Heart left ventricle (tissue), 16 donors: Measurements from ENCODE around the gene ARRDC4. TPM values are rescaled to one million over a fixed set of nuclear protein-coding genes. Genes with fewer than 3 reads are reported as not detected.

Experiments
- ATAC-seq, 4 donors: fragments of 200-7000 bp; cut with Tn5 transposase; one replicate each; pipeline ENCODE4 v1.9.1; 2020 to 2022; ENCODE audit warnings: moderate library complexity in 4 of 4, mild to moderate bottlenecking in 3 of 4, moderate number of reproducible peaks in 1 of 4
- DNase-seq, 5 donors: peaks; one replicate each; pipeline ENCODE4 v3.0.0-alpha.2; 2020
- H3K27ac ChIP-seq, 12 donors: fragments of 200-600 bp; sonication (generic) in 4 of 12; one replicate each; pipeline versions ENCODE4 v1.5.0 to v1.8.0; 2016 to 2022; ENCODE audit warnings: mild to moderate bottlenecking in 2 of 12
- H3K27me3 ChIP-seq, 9 donors: fragments of 200-600 bp; sonication (generic) in 2 of 9; one replicate each; pipeline versions ENCODE4 v1.5.1 to v1.8.0; 2016 to 2022; ENCODE audit warnings: mild to moderate bottlenecking in 3 of 9
- H3K36me3 ChIP-seq, 9 donors: fragments of 200-600 bp; sonication (generic) in 2 of 9; one replicate each; pipeline versions ENCODE4 v1.5.0 to v1.8.0; 2018 to 2022; ENCODE audit warnings: mild to moderate bottlenecking in 2 of 9
- H3K4me1 ChIP-seq, 12 donors: fragments of 200-600 bp; sonication (generic) in 4 of 12; one replicate each; pipeline versions ENCODE4 v1.5.0 to v1.8.0; 2016 to 2022; ENCODE audit warnings: mild to moderate bottlenecking in 3 of 12
- H3K4me3 ChIP-seq, 12 donors: fragments of 200-600 bp; sonication (generic) in 4 of 12; one replicate each; pipeline versions ENCODE4 v1.5.0 to v1.8.0; 2017 to 2022; ENCODE audit warnings: mild to moderate bottlenecking in 9 of 12, moderate library complexity in 4 of 12
- H3K9me3 ChIP-seq, 12 donors: fragments of 200-600 bp; sonication (generic) in 4 of 12; one replicate each; pipeline versions ENCODE4 v1.5.0 to v1.8.0; 2016 to 2022; ENCODE audit warnings: mild to moderate bottlenecking in 1 of 12
- CTCF ChIP-seq, 12 donors: fragments of 200-600 bp; sonication (generic) in 4 of 12; IDR thresholded peaks; one replicate each; pipeline versions ENCODE4 v1.5.0 to v1.8.0; 2018 to 2022; ENCODE audit warnings: antibody characterized with exemption in 12 of 12, mild to moderate bottlenecking in 5 of 12
- POLR2A ChIP-seq, 2 donors: fragments of 450-650 bp; IDR thresholded peaks; one replicate each; pipeline ENCODE4 v1.6.1; 2017; ENCODE audit warnings: antibody characterized with exemption in 2 of 2, mild to moderate bottlenecking in 2 of 2, moderate library complexity in 2 of 2
- WGBS, 4 donors: extraction: QIAGEN DNeasy Blood & Tissue Kit in 2 of 4; methylation state at CpG; one replicate each; pipeline versions ENCODE4 v1.1.5 to v1.1.7; 2013 to 2018; 5-methylcytosine and 5-hydroxymethylcytosine counted together
- intact Hi-C, 10 donors: fragments of 100-400 bp; cut with DNase I; formaldehyde crosslinking; loops; one replicate each; pipeline versions ENCODE4 v1.11.1 to v1.14.2; 2022
- polyA plus RNA-seq, 2 donors: library from polyadenylated mRNA; stranded (reverse); fragments of 200-250 nt; gene quantifications; one replicate each; pipeline ENCODE4 v1.2.3, GENCODE V29; 2013
- total RNA-seq, 9 donors: library from RNA; depleted of rRNA in 2 of 9; stranded (reverse); fragments of >200 nt in 2 of 9; fragmentation: NEBNext Ultra II Directional in 3 of 9; extraction: Animal tissue kit (Norgen Biotek cat#: 25700) in 3 of 9; gene quantifications; one replicate each; pipeline versions ENCODE4 v1.1.0 to v1.2.4, GENCODE V29; 2016 to 2023
- donor health status: ischemic (EF 13 %, LVEDD 7.1; RV severe dilation, severe dysfunction).
- donor health status: healthy with polysubstance abuse.
- donor health status: DM: no; HTN: yes; CAD: no.
- donor health status: DM: no; HTN: no; CAD: no.
- donor health status: ischemic (EF 25% LVEDD 6.9; RV normal size, moderate dysfunction).
- donor health status: ischemic (EF 25% LVEDD 5.7; RV mildly dilated, moderate dysfunction).
- donor health status: healthy.
- donor health status: DM: yes; HTN: yes; CAD: no.
- donor health status: ischemic (EF 35%, LVEDD 5.7; RV mildly dilated, moderate dysfunction).
- donor health status: nonischemic (EF 11% LVEDD 7.7; RV severe dilation, severe dysfunction).
- donor health status: DM: yes; HTN: yes; CAD: no.
- donor health status: PGD.
- donor health status: ischemic (EF 29% LVEDD 5.4; RV normal size, mild dysfunction).
- donor health status: nonischemic (EF 23%, LVEDD 6.1; RV moderate dilation, normal function).

The ARRDC4 gene
- total and polyA plus RNA-seq, 11 donors: 9.7 to 49.6 (median 18.2) TPM

GRCh38 chr15:97933589-97933988, 26.9 kb upstream of the ARRDC4 start:
- no peak for ATAC-seq
- 69 to 82% (median 72%) methylated on average over 1 of the region's 1 CpG for WGBS, 4 donors
- TF ChIP-seq POLR2A (IDR thresholded peaks at IDR 0.05) (no peak), CTCF (IDR thresholded peaks at IDR 0.05) (no peak)
- Histone ChIP-seq H3K9me3 (peaks cover 0 to 23% (median 5%) of the 10 kb centered on the region in 12 donors), H3K27me3 (no peaks in the 10 kb centered on the region), H3K27ac (no peak overlapping the region), H3K4me1 (peaks cover 0 to 3% (median 0%) of the 10 kb centered on the region in 12 donors), H3K4me3 (no peak overlapping the region), H3K36me3 (no peaks in the 10 kb centered on the region)
- intact Hi-C loops: loop anchor here in 1 of 10 donors (10.0 kb wide), 1 partner anchor 61 kb away; no protein-coding TSS in a partner anchor
- DNase-seq: no peak

GRCh38 chr15:97940993-97941392, 19.5 kb upstream of the ARRDC4 start:
- 92 to 95% (median 94%) methylated on average over 4 of the region's 4 CpGs for WGBS, 4 donors
- intact Hi-C loops: no loop called here
- no peaks in the 10 kb centered on the region for H3K4me1 ChIP-seq

GRCh38 chr15:97941572-97941971, 18.9 kb upstream of the ARRDC4 start:
- TF ChIP-seq CTCF (IDR thresholded peaks at IDR 0.05): no peak
- TF ChIP-seq POLR2A (IDR thresholded peaks at IDR 0.05): no peak
- Histone ChIP-seq H3K4me1 (no peaks in the 10 kb centered on the region), H3K36me3 (no peaks in the 10 kb centered on the region), H3K27me3 (peaks cover 0 to 7% (median 0%) of the 10 kb centered on the region in 9 donors), H3K9me3 (no peaks in the 10 kb centered on the region), H3K27ac (no peak overlapping the region), H3K4me3 (no peak overlapping the region)
- DNase-seq (no peak), ATAC-seq (no peak)
- intact Hi-C loops: no loop called here
- 89 to 93% (median 91%) methylated on average over 1 of the region's 1 CpG for WGBS, 4 donors

More at GRCh38 chr15:97940993-97941392, 19.5 kb upstream of the ARRDC4 start:
- H3K4me3 ChIP-seq: no peak overlapping the region
- DNase-seq: no peak
- peaks cover 0 to 3% (median 0%) of the 10 kb centered on the region in 9 donors for H3K27me3 ChIP-seq
- H3K36me3 ChIP-seq: no peaks in the 10 kb centered on the region
- no peak for TF ChIP-seq POLR2A (IDR thresholded peaks at IDR 0.05)
- TF ChIP-seq CTCF (IDR thresholded peaks at IDR 0.05): no peak
- H3K9me3 ChIP-seq: peaks cover 0 to 4% (median 0%) of the 10 kb centered on the region in 12 donors
- no peak overlapping the region for H3K27ac ChIP-seq
- ATAC-seq: no peak

- no peaks in the 10 kb centered on the region for H3K4me1 ChIP-seq
- no peak for DNase-seq
- WGBS, 4 donors: 53 to 72% (median 58%) methylated on average over 10 of the region's 10 CpGs
- H3K27ac ChIP-seq: no peak overlapping the region
- intact Hi-C loops: no loop called here
- H3K36me3 ChIP-seq: no peaks in the 10 kb centered on the region
- H3K4me3 ChIP-seq: no peak overlapping the region
- TF ChIP-seq POLR2A (IDR thresholded peaks at IDR 0.05): no peak
- no peak for TF ChIP-seq CTCF (IDR thresholded peaks at IDR 0.05)
- ATAC-seq: no peak
- H3K27me3 ChIP-seq: peaks cover 0 to 7% (median 0%) of the 10 kb centered on the region in 9 donors
- no peaks in the 10 kb centered on the region for H3K9me3 ChIP-seq
These were observed 15.8 kb upstream of the ARRDC4 start for GRCh38 chr15:97944724-97945123.
